ENCODE data around the gene LAMA5.

LAMA5 gene

DNA sequence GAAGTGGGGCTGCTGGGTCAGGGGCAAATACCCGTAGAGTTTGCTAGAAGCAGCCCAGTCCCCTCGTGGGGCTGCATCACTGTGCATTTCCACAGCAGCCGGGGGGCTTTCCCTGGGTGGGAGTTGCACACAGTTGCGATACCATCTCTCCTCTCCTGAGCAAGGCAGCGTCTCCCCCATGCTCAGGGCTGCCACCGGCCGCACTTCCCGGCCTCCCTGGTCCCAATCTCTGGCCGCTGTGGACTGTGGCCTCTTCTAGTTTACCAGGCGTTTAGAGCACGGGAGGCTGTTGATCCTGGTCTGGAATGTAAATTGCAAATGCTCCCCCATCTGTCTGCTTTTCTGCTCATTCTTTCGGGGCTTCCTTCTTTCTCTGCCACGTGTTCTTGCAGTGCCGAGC is 97.7 kb downstream of the LAMA5 start:
- H3K4me1 ChIP-seq (ENCODE audit: control insufficient read depth, insufficient read depth, low read length): no peaks in the 10 kb centered on the region
- H3K9ac ChIP-seq (ENCODE audit: low read length): no peak overlapping the region
- H3K4me3 ChIP-seq (ENCODE audit: low read depth, low read length): no peak overlapping the region
- peaks cover 53% of the 10 kb centered on the region for H3K36me3 ChIP-seq (ENCODE audit: control insufficient read depth, insufficient read depth, low read length)
- 0 out of 2 replicates have a peak overlapping the region, but pooled peaks have one; percentile 3 for H3K27ac ChIP-seq (ENCODE audit: low read depth, low read length)
- H3K9me3 ChIP-seq (ENCODE audit: control insufficient read depth, insufficient read depth, low read depth, low read length): peaks cover 7% of the 10 kb centered on the region; the same call in 1 of the 2 replicates
- no peaks in the 10 kb centered on the region for H3K27me3 ChIP-seq (ENCODE audit: control insufficient read depth, insufficient read depth, low read length)

DNA sequence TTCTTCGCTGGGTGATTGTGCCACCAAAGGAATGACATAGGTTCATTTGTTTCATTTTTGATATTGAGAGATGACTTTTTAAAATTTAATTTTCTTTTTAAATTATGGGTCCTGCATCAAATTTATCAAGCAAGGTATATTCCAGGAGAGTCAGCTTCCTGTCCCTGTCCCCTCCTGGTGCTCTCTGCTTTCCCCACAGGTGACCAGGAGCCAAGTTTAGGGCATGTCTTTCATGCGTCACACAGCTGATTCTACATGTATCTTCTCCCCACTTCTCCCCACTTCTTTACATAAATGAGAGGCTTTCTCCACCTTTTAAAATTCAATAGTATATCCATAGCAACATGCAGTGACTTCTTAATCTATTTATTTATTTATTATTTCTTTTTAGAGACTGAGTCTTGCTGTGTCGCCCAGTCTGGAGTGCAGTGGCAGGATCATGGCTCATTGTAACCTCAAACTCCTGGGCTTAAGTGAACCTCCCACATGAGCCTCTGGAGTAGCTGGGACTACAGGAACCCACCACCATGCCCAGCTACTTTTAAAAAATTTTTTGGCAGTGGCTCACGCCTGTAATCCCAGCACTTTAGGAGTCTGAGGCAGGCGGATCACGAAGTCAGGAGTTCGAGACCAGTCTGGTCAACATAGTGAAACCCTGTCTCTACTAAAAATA is 98.7 kb downstream of the LAMA5 start:
- no peak overlapping the region for H3K9ac ChIP-seq (ENCODE audit: low read length)
- H3K4me3 ChIP-seq (ENCODE audit: low read depth, low read length): no peak overlapping the region
- peaks cover 50% of the 10 kb centered on the region for H3K36me3 ChIP-seq (ENCODE audit: control insufficient read depth, insufficient read depth, low read length)
- no peak overlapping the region for H3K27ac ChIP-seq (ENCODE audit: low read depth, low read length)
- H3K4me1 ChIP-seq (ENCODE audit: control insufficient read depth, insufficient read depth, low read length): no peaks in the 10 kb centered on the region
- no peaks in the 10 kb centered on the region for H3K27me3 ChIP-seq (ENCODE audit: control insufficient read depth, insufficient read depth, low read length)
- peaks cover 7% of the 10 kb centered on the region; the same call in 1 of the 2 replicates for H3K9me3 ChIP-seq (ENCODE audit: control insufficient read depth, insufficient read depth, low read depth, low read length)

DNA sequence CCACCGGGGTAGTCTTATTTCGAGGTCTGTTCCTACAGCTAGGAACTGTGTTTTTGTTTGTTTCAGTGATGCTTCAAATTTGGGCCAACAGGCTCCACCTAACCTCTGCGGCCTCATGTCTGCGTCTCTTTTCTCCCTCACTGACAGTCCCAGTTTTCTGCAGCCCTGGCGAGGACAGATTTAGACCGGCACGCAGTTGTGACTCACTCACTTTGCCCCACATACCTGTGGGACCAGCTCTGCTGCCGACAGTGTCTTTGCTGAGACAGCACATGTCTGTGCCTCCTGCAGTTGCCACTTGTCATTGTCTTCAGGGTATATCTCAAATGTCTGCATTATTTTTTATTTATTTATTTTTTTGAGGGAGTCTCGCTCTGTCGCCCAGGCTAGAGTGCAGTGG is 99.6 kb downstream of the LAMA5 start:
- Histone ChIP-seq H3K36me3 (ENCODE audit: control insufficient read depth, insufficient read depth, low read length) (peaks cover 50% of the 10 kb centered on the region), H3K4me3 (ENCODE audit: low read depth, low read length) (no peak overlapping the region), H3K27ac (ENCODE audit: low read depth, low read length) (no peak overlapping the region), H3K27me3 (ENCODE audit: control insufficient read depth, insufficient read depth, low read length) (no peaks in the 10 kb centered on the region), H3K4me1 (ENCODE audit: control insufficient read depth, insufficient read depth, low read length) (no peaks in the 10 kb centered on the region), H3K9me3 (ENCODE audit: control insufficient read depth, insufficient read depth, low read depth, low read length) (peaks cover 7% of the 10 kb centered on the region; the same call in 1 of the 2 replicates), H3K9ac (ENCODE audit: low read length) (no peak overlapping the region)

DNA sequence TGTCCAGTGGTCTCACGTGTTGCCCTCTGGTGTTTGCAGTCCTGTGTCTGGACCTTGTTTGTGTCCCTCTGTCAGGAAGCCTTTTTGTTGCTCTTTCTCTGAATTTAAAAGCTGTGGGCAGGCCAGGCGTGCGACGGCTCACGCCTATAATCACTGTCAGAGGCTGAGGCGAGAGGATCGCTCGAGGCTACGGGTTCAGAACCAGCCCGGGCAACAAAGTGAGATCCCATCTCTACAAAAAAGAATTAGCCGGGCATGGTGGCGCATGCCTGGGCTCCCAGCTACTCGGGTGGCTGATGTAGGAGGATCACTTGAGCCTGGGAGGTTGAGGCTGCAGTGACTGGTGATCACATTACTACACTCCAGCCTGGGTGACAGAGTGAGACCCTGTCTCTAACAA is 100.3 kb downstream of the LAMA5 start:
- peaks cover 50% of the 10 kb centered on the region for H3K36me3 ChIP-seq (ENCODE audit: control insufficient read depth, insufficient read depth, low read length)
- peaks cover 7% of the 10 kb centered on the region; the same call in 1 of the 2 replicates for H3K9me3 ChIP-seq (ENCODE audit: control insufficient read depth, insufficient read depth, low read depth, low read length)
- H3K4me1 ChIP-seq (ENCODE audit: control insufficient read depth, insufficient read depth, low read length): no peaks in the 10 kb centered on the region
- H3K4me3 ChIP-seq (ENCODE audit: low read depth, low read length): no peak overlapping the region
- H3K9ac ChIP-seq (ENCODE audit: low read length): no peak overlapping the region
- no peaks in the 10 kb centered on the region for H3K27me3 ChIP-seq (ENCODE audit: control insufficient read depth, insufficient read depth, low read length)
- H3K27ac ChIP-seq (ENCODE audit: low read depth, low read length): no peak overlapping the region

DNA sequence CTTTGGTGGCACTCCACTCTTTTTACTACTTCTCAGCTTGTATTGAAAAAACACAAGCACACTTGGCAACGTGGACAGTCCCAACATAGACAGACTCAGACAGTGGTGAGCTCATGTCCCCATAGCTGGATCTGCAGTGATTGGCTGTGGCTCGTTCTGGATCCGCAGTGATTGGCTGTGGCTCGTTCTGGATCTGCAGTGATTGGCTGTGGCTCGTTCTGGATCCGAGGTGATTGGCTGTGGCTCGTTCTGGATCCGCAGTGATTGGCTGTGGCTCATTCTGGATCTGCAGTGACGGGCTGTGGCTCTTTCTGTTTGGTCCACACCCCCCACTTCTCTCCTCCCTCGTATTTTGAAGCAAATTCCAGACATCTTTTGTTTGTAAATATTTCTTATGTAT is 100.8 kb downstream of the LAMA5 start:
- H3K9ac ChIP-seq (ENCODE audit: low read length): no peak overlapping the region
- H3K36me3 ChIP-seq (ENCODE audit: control insufficient read depth, insufficient read depth, low read length): peaks cover 53% of the 10 kb centered on the region
- H3K27ac ChIP-seq (ENCODE audit: low read depth, low read length): no peak overlapping the region
- no peak overlapping the region for H3K4me3 ChIP-seq (ENCODE audit: low read depth, low read length)
- no peaks in the 10 kb centered on the region for H3K4me1 ChIP-seq (ENCODE audit: control insufficient read depth, insufficient read depth, low read length)
- no peaks in the 10 kb centered on the region for H3K27me3 ChIP-seq (ENCODE audit: control insufficient read depth, insufficient read depth, low read length)
- peaks cover 7% of the 10 kb centered on the region; the same call in 1 of the 2 replicates for H3K9me3 ChIP-seq (ENCODE audit: control insufficient read depth, insufficient read depth, low read depth, low read length)

DNA sequence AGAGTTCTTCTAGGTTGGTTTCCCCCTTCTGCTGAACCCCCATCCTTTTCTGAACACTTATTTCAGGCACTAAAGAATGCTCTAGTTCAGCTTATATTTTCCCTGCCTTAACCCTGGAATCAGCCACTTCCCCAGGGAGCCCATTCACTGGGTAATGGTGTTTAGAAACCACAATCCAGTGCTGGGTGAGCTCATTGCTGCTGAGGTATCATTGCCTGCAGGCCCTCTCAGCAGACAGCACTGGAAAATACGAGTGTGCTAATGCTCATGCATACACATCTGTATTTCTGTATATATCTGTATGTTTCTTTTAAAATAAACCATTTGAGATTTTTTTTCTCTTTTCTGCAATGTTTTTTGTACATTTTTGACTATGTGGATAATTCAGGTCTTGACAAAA is 101.7 kb downstream of the LAMA5 start:
- H3K4me1 ChIP-seq (ENCODE audit: control insufficient read depth, insufficient read depth, low read length): no peaks in the 10 kb centered on the region
- no peak overlapping the region for H3K4me3 ChIP-seq (ENCODE audit: low read depth, low read length)
- H3K36me3 ChIP-seq (ENCODE audit: control insufficient read depth, insufficient read depth, low read length): peaks cover 60% of the 10 kb centered on the region
- H3K9me3 ChIP-seq (ENCODE audit: control insufficient read depth, insufficient read depth, low read depth, low read length): peaks cover 7% of the 10 kb centered on the region; the same call in 1 of the 2 replicates
- H3K9ac ChIP-seq (ENCODE audit: low read length): no peak overlapping the region
- H3K27ac ChIP-seq (ENCODE audit: low read depth, low read length): no peak overlapping the region
- H3K27me3 ChIP-seq (ENCODE audit: control insufficient read depth, insufficient read depth, low read length): no peaks in the 10 kb centered on the region

DNA sequence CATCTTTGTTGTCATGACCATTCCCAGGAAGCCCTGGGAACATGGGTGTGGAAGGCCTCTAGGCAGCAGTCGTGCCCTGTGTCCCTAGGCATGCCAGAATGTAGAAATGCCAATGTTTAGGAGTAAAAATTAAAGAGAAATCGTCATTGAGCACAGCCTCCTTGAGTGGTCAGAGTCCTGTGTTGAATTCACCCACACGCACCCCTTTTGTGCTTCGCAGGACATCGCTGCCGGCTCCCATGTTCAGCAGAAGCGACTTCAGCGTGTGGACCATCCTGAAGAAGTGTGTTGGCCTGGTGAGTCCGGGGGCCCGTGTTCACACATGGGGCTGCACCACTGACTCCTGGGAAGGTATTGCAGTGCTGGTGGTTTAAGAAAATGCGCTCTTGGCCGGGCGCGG is 103.7 kb downstream of the LAMA5 start:
- no peaks in the 10 kb centered on the region for H3K27me3 ChIP-seq (ENCODE audit: control insufficient read depth, insufficient read depth, low read length)
- H3K36me3 ChIP-seq (ENCODE audit: control insufficient read depth, insufficient read depth, low read length): peaks cover 77% of the 10 kb centered on the region
- H3K9ac ChIP-seq (ENCODE audit: low read length): no peak overlapping the region
- H3K4me3 ChIP-seq (ENCODE audit: low read depth, low read length): no peak overlapping the region
- peaks cover 7% of the 10 kb centered on the region; the same call in 1 of the 2 replicates for H3K9me3 ChIP-seq (ENCODE audit: control insufficient read depth, insufficient read depth, low read depth, low read length)
- no peaks in the 10 kb centered on the region for H3K4me1 ChIP-seq (ENCODE audit: control insufficient read depth, insufficient read depth, low read length)
- no peak overlapping the region for H3K27ac ChIP-seq (ENCODE audit: low read depth, low read length)

DNA sequence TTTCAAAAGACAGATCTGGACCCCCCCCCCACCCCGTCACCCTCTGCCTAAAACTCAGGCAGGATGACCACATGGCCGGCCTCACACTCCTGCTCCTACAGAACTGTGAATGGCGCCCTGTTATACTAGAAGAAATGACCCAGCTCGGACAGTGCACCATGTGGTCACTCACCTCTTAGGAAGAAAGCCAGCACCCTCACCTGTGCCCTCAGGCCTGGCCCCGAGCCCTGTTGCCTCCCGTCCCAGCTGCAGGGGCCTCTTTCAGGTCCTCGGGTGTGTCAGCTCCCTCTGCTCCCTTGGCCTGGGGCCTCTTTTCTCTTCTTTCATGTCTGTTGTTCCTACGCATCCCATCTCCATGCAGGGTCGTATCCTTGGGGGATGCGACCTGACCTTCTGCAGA is 105.0 kb downstream of the LAMA5 start:
- Histone ChIP-seq H3K4me3 (ENCODE audit: low read depth, low read length) (no peak overlapping the region), H3K9me3 (ENCODE audit: control insufficient read depth, insufficient read depth, low read depth, low read length) (peaks cover 7% of the 10 kb centered on the region; the same call in 1 of the 2 replicates), H3K4me1 (ENCODE audit: control insufficient read depth, insufficient read depth, low read length) (no peaks in the 10 kb centered on the region), H3K27me3 (ENCODE audit: control insufficient read depth, insufficient read depth, low read length) (no peaks in the 10 kb centered on the region), H3K36me3 (ENCODE audit: control insufficient read depth, insufficient read depth, low read length) (peaks cover 85% of the 10 kb centered on the region), H3K27ac (ENCODE audit: low read depth, low read length) (no peak overlapping the region), H3K9ac (ENCODE audit: low read length) (no peak overlapping the region)

DNA sequence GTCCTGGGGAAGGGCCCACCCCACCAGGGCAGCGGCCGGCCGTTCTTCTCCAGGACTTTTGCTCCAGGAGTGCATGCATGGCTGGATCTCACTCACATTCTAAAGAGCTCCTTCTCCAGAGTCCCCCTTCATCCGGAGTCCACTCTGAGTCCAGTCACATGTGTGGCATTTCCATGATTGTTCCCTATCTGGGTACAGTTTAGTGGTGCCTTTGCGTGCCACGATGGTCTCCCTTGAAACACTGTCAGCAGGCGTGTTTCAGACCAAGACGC is 107.9 kb downstream of the LAMA5 start:
- Histone ChIP-seq H3K27me3 (ENCODE audit: control insufficient read depth, insufficient read depth, low read length) (no peaks in the 10 kb centered on the region), H3K9me3 (ENCODE audit: control insufficient read depth, insufficient read depth, low read depth, low read length) (no peaks in the 10 kb centered on the region), H3K36me3 (ENCODE audit: control insufficient read depth, insufficient read depth, low read length) (peaks cover 72% of the 10 kb centered on the region), H3K4me3 (ENCODE audit: low read depth, low read length) (no peak overlapping the region), H3K4me1 (ENCODE audit: control insufficient read depth, insufficient read depth, low read length) (peaks cover 2% of the 10 kb centered on the region; the same call in 1 of the 2 replicates), H3K9ac (ENCODE audit: low read length) (no peak overlapping the region), H3K27ac (ENCODE audit: low read depth, low read length) (no peak overlapping the region)

All from HUES6 (cell line).